H1 (cell line): Measurements from ENCODE around the gene HSPA1B. TPM values are rescaled to one million over a fixed set of nuclear protein-coding genes. Genes with fewer than 3 reads are reported as not detected.

Source experiments
- CTCF ChIA-PET: fragments of 300-600 bp; sonication (Branson Sonifier 250); formaldehyde crosslinking; loops from one replicate; lab custom pipeline; 2021; ENCODE audit not compliant: partially characterized antibody; lab: Charles Lee
- POLR2A ChIA-PET: fragments of 300-600 bp; sonication (Branson Sonifier 250); formaldehyde crosslinking; loops from one replicate; lab custom pipeline; 2021; ENCODE audit warnings: inconsistent platforms; ENCODE audit not compliant: partially characterized antibody; lab: Charles Lee
- DNase-seq, 2 experiments: peaks; one replicate each; pipeline versions ENCODE4 v3.0.0 to v3.0.0-alpha.2; 2010 to 2022; ENCODE audit warnings: low spot score in 2 of 2, low read depth in 1 of 2, mixed read lengths in 1 of 2
- FAIRE-seq: peaks from 2 replicates; lab custom pipeline; 2011; peaks lifted over from hg19 to GRCh38; lab: Jason Lieb, UNC
- H2AFZ ChIP-seq: 2 replicates; pipeline ENCODE4 v1.8.1; 2012; ENCODE audit warnings: low read length, inconsistent platforms
- H2AK5ac ChIP-seq: 2 replicates; pipeline ENCODE4 v1.6.1; 2013; ENCODE audit warnings: low read depth, low read length
- H2BK120ac ChIP-seq: replicated peaks from 2 replicates; pipeline ENCODE3; 2013; ENCODE audit warnings: low read depth, low read length, inconsistent platforms
- H2BK12ac ChIP-seq: 2 replicates; pipeline ENCODE4 v1.6.1; 2013; ENCODE audit warnings: low read depth, low read length
- H2BK15ac ChIP-seq: 2 replicates; pipeline ENCODE4 v1.6.1; 2013; ENCODE audit warnings: low read length
- H2BK20ac ChIP-seq: 2 replicates; pipeline ENCODE4 v1.6.1; 2013; ENCODE audit warnings: low read length
- H2BK5ac ChIP-seq: 2 replicates; pipeline ENCODE4 v1.6.1; 2013; ENCODE audit warnings: low read depth, low read length
- H3K14ac ChIP-seq: 2 replicates; pipeline ENCODE4 v1.6.1; 2013; ENCODE audit warnings: inconsistent platforms; ENCODE audit not compliant: insufficient read length
- H3K18ac ChIP-seq: 2 replicates; pipeline ENCODE4 v1.6.1; 2013; ENCODE audit warnings: low read length; ENCODE audit errors: extremely low read depth
- H3K23ac ChIP-seq: 2 replicates; pipeline ENCODE4 v1.6.1; 2013; ENCODE audit warnings: inconsistent platforms; ENCODE audit not compliant: insufficient read length
- H3K23me2 ChIP-seq: 2 replicates; pipeline ENCODE4 v1.6.1; 2013; ENCODE audit warnings: low read depth, low read length
- H3K27ac ChIP-seq: 2 replicates; pipeline ENCODE4 v1.6.1; 2011; ENCODE audit warnings: low read depth, low read length, inconsistent platforms
- H3K27me3 ChIP-seq, 4 experiments: replicated peaks in 1 of 4; 1 replicate in 1 of 4; 2 replicates in 3 of 4; pipeline versions ENCODE4 v1.6.1 to v1.8.1; 2011 to 2013; ENCODE audit warnings: low read length in 3 of 4, mild to moderate bottlenecking in 3 of 4, inconsistent platforms in 2 of 4, mixed read lengths in 2 of 4, moderate library complexity in 1 of 4; ENCODE audit not compliant: control insufficient read depth in 3 of 4, insufficient read depth in 3 of 4; ENCODE audit errors: extremely low read depth in 1 of 4
- H3K36me3 ChIP-seq, 4 experiments: 2 replicates each; pipeline versions ENCODE4 v1.6.1 to v1.8.1; 2011 to 2013; ENCODE audit warnings: mild to moderate bottlenecking in 4 of 4, low read length in 3 of 4, moderate library complexity in 2 of 4, control low read depth in 1 of 4, inconsistent platforms in 1 of 4; ENCODE audit not compliant: insufficient read depth in 4 of 4, control insufficient read depth in 2 of 4
- H3K4ac ChIP-seq: replicated peaks from 2 replicates; pipeline ENCODE3; 2013; ENCODE audit warnings: low read length, low read depth, mixed read lengths, inconsistent platforms; ENCODE audit not compliant: insufficient read length
- H3K4me1 ChIP-seq, 4 experiments: replicated peaks in 1 of 4; 1 replicate in 1 of 4; 2 replicates in 3 of 4; pipeline versions ENCODE4 v1.6.1 to v1.8.1; 2011 to 2013; ENCODE audit warnings: low read length in 3 of 4, inconsistent platforms in 2 of 4, mixed read lengths in 1 of 4; ENCODE audit not compliant: insufficient read depth in 4 of 4, control insufficient read depth in 3 of 4
- H3K4me2 ChIP-seq, 2 experiments: 2 replicates each; pipeline versions ENCODE4 v1.6.1 to v1.8.1; 2011 to 2013; ENCODE audit warnings: low read depth in 2 of 2, low read length in 2 of 2, control low read depth in 1 of 2, inconsistent platforms in 1 of 2, mild to moderate bottlenecking in 1 of 2; ENCODE audit not compliant: insufficient read depth in 1 of 2
- H3K4me3 ChIP-seq, 4 experiments: fragments of 200-600, 300-600 bp in 1 of 4; sonication (generic), shearing (Covaris generic), sonication (Bioruptor Twin) in 1 of 4; 2 replicates each; pipeline versions ENCODE4 v1.5.1 to v1.8.1; 2011 to 2016; ENCODE audit warnings: low read length in 4 of 4, low read depth in 3 of 4, control low read depth in 2 of 4, inconsistent platforms in 2 of 4, mild to moderate bottlenecking in 2 of 4, mixed read lengths in 1 of 4, moderate library complexity in 1 of 4; ENCODE audit not compliant: insufficient read depth in 2 of 4; ENCODE audit errors: extremely low read depth in 1 of 4
- H3K56ac ChIP-seq: replicated peaks from 2 replicates; pipeline ENCODE3; 2013; ENCODE audit warnings: low read depth, mild to moderate bottlenecking, mixed read lengths, low read length, inconsistent platforms; ENCODE audit not compliant: insufficient read length
- H3K79me1 ChIP-seq: 2 replicates; pipeline ENCODE4 v1.6.1; 2013; ENCODE audit warnings: low read depth, low read length, control low read depth
- H3K79me2 ChIP-seq, 2 experiments: 2 replicates each; pipeline versions ENCODE4 v1.6.1 to v1.8.1; 2012 to 2013; ENCODE audit warnings: low read length in 2 of 2, mild to moderate bottlenecking in 2 of 2, inconsistent platforms in 1 of 2; ENCODE audit not compliant: insufficient read depth in 2 of 2, control insufficient read depth in 1 of 2
- H3K9ac ChIP-seq, 4 experiments: replicated peaks in 1 of 4; 1 replicate in 1 of 4; 2 replicates in 3 of 4; pipeline versions ENCODE4 v1.6.1 to v1.8.1; 2011 to 2013; ENCODE audit warnings: low read depth in 3 of 4, low read length in 3 of 4, control low read depth in 2 of 4, mild to moderate bottlenecking in 2 of 4, moderate library complexity in 2 of 4, inconsistent platforms in 1 of 4; ENCODE audit errors: extremely low read depth in 1 of 4
- H3K9me3 ChIP-seq, 2 experiments: 2 replicates each; pipeline versions ENCODE4 v1.6.1 to v1.8.1; 2012 to 2013; ENCODE audit warnings: mild to moderate bottlenecking in 2 of 2, moderate library complexity in 2 of 2, control low read depth in 1 of 2, inconsistent platforms in 1 of 2, low read depth in 1 of 2, low read length in 1 of 2, mixed read lengths in 1 of 2; ENCODE audit not compliant: insufficient read depth in 2 of 2
- H4K20me1 ChIP-seq, 2 experiments: replicated peaks in 1 of 2; 2 replicates each; pipeline versions ENCODE3 to v1.8.1; 2011 to 2013; ENCODE audit warnings: inconsistent platforms in 2 of 2, low read length in 2 of 2, mild to moderate bottlenecking in 1 of 2; ENCODE audit not compliant: insufficient read depth in 2 of 2, control insufficient read depth in 1 of 2
- H4K5ac ChIP-seq: 2 replicates; pipeline ENCODE4 v1.6.1; 2013; ENCODE audit warnings: low read length, low read depth, mixed read lengths, inconsistent platforms; ENCODE audit not compliant: insufficient read length
- H4K8ac ChIP-seq: 2 replicates; pipeline ENCODE4 v1.8.0; 2013; ENCODE audit warnings: mild to moderate bottlenecking, moderate library complexity, low read length, inconsistent platforms; ENCODE audit not compliant: insufficient read depth; ENCODE audit errors: extremely low read depth
- H4K91ac ChIP-seq: replicated peaks from 2 replicates; pipeline ENCODE3; 2013; ENCODE audit warnings: low read length, mixed read lengths, inconsistent platforms; ENCODE audit not compliant: insufficient read length
- PHF8 ChIP-seq: fragments of 200-600 bp; sonication (generic); conservative IDR thresholded peaks from 2 replicates; pipeline ENCODE4 v1.7.1; 2012; ENCODE audit warnings: low read depth, mild to moderate bottlenecking, inconsistent platforms, low read length, moderate library complexity
- POLR2A ChIP-seq, 2 experiments: IDR thresholded peaks; 1 replicate in 1 of 2; 2 replicates in 1 of 2; pipeline ENCODE4 v1.6.1; 2011; ENCODE audit warnings: low read depth in 2 of 2, low read length in 2 of 2, mild to moderate bottlenecking in 2 of 2; ENCODE audit errors: control extremely low read depth in 1 of 2
- POLR2AphosphoS5 ChIP-seq: IDR thresholded peaks from 2 replicates; pipeline ENCODE4 v1.6.1; 2011; ENCODE audit warnings: low read depth, low read length
- SP4 ChIP-seq: IDR thresholded peaks from 2 replicates; pipeline ENCODE4 v1.6.1; 2012; ENCODE audit warnings: low read length, inconsistent platforms
- TAF1 ChIP-seq: IDR thresholded peaks from 2 replicates; pipeline ENCODE4 v1.6.1; 2011; ENCODE audit warnings: mild to moderate bottlenecking, low read depth, low read length
- WGBS, 2 experiments: shearing (Covaris generic) in 1 of 2; methylation state at CpG; one replicate each; pipeline versions ENCODE4 v1.1.6 to v1.1.7; 2013 to 2015; ENCODE audit warnings: low lambda C conversion rate in 2 of 2, mixed read lengths in 2 of 2, inconsistent platforms in 1 of 2, low coverage in 1 of 2, missing lambda C conversion rate in 1 of 2; ENCODE audit not compliant: insufficient replicate concordance in 2 of 2, insufficient coverage in 1 of 2, insufficient read length in 1 of 2; ENCODE audit errors: extremely low coverage in 1 of 2, missing lambda C conversion rate in 1 of 2; 5-methylcytosine and 5-hydroxymethylcytosine counted together
- polyA plus RNA-seq, 7 experiments: library from polyadenylated mRNA; depleted of rRNA in 3 of 7; stranded (reverse) in 5 of 7; unstranded in 2 of 7; fragments of >200 nt in 5 of 7; fragments of 200-250 nt in 2 of 7; gene quantifications; 1 replicate in 5 of 7; 2 replicates in 1 of 7; 4 replicates in 1 of 7; pipeline versions ENCODE4 v1.2.1 to v1.2.3, GENCODE V29; 2011 to 2013; ENCODE audit warnings: missing spikeins in 2 of 7, mixed read lengths in 2 of 7
- total RNA-seq: library from RNA; stranded (reverse); fragmentation: NEBNext Ultra II Directional; extraction: Animal tissue kit (Norgen Biotek cat#: 25700); gene quantifications from 2 replicates; pipeline ENCODE4 v1.2.1, GENCODE V29; 2021

The HSPA1B gene
- total and polyA plus RNA-seq, 2 of the 8 experiments (the other 6 are each of a cell fraction or from before 2014, with no cell fraction given) = 36.6 to 76.6 TPM

GRCh38 chr6:31826793-31827285 is 699 bp upstream of the HSPA1B start:
- FAIRE-seq = no peak
- H3K9me3 ChIP-seq = no peaks in the 10 kb centered on the region
- CTCF ChIA-PET = interaction anchor here (0.6 to 2.6 kb wide), 11 partner anchors 11 to 137 kb away, joined by 3 to 12 read pairs (median 4); partner anchors contain the start of gene VARS1
- H3K23ac ChIP-seq = no peak overlapping the region
- H2BK15ac ChIP-seq = peak overlapping the region; percentile 92; the same call in 1 of the 2 replicates
- no peak overlapping the region for H4K8ac ChIP-seq
- peaks cover 5 to 12% (median 9%) of the 10 kb centered on the region in 4 experiments; a peak in 6 of 7 replicates for H3K4me1 ChIP-seq
- H3K79me1 ChIP-seq = peaks cover 2% of the 10 kb centered on the region; the same call in 1 of the 2 replicates
- peak overlapping the region; percentile 78 for H4K5ac ChIP-seq
- H2AFZ ChIP-seq = peak overlapping the region; percentile 54; the same call in 1 of the 2 replicates
- peaks cover 0 to 3% of the 10 kb centered on the region in 2 experiments for H4K20me1 ChIP-seq
- H2AK5ac ChIP-seq = no peak overlapping the region
- H3K23me2 ChIP-seq = peaks cover 18% of the 10 kb centered on the region
- peak in 1 of 2 experiments; percentile 62 for DNase-seq
- H3K79me2 ChIP-seq = peaks cover 0 to 23% of the 10 kb centered on the region in 2 experiments; a peak in 2 of 4 replicates
- no peak overlapping the region for H2BK120ac ChIP-seq
- POLR2A ChIA-PET = interaction anchor here (0.7 to 10.9 kb wide), 56 partner anchors 8 to 353 kb away, joined by 3 to 136 read pairs (median 4); partner anchors contain the start of genes ABHD16A, APOM, BAG6 and C6orf47
- peak overlapping the region; percentile 92 for H2BK5ac ChIP-seq
- H3K4ac ChIP-seq = peak overlapping the region; percentile 16
- peak overlapping the region; percentile 87 to 100 for H3K4me2 ChIP-seq
- WGBS, 2 experiments = 2% methylated on average over 13 of the region's 13 CpGs; no CpG with 5 or more reads in 1 of the 2 experiments
- H3K56ac ChIP-seq = no peak overlapping the region
- H3K14ac ChIP-seq = no peak overlapping the region
- no peaks in the 10 kb centered on the region for H3K27me3 ChIP-seq
- no peak; the same call in 1 of the 2 replicates for TF ChIP-seq POLR2AphosphoS5
- TF ChIP-seq SP4 = peak; percentile 97
- TF ChIP-seq PHF8 = peak; percentile 22; the same call in 1 of the 2 replicates
- peak in 1 of 2 experiments; percentile 30; a peak in 1 of 3 replicates for TF ChIP-seq POLR2A (IDR thresholded peaks at IDR 0.05; ENCODE audit: control extremely low read depth in 1 of 2, low read depth in 2 of 2, low read length in 2 of 2)
- 0 out of 2 replicates have a peak, but pooled peaks have one; percentile 45 for TF ChIP-seq TAF1
- TF ChIP-seq, all 59 proteins: peak for 4
- Histone ChIP-seq H3K9ac (peak overlapping the region in 3 of 4 experiments; percentile 56 to 76 (median 57); a peak in 6 of 7 replicates), H3K18ac (peak overlapping the region; percentile 93), H3K27ac (peak overlapping the region; percentile 77), H2BK12ac (peak overlapping the region; percentile 84; the same call in 1 of the 2 replicates), H3K4me3 (peak overlapping the region; percentile 40 to 65 (median 56)), H3K36me3 (no peaks in the 10 kb centered on the region), H4K91ac (peak overlapping the region; percentile 41), H2BK20ac (0 out of 2 replicates have a peak overlapping the region, but pooled peaks have one; percentile 2)
